MG63 (cell line): Measurements from ENCODE around the gene OCIAD2. TPM values are rescaled to one million over a fixed set of nuclear protein-coding genes. Genes with fewer than 3 reads are reported as not detected.
"Not testable (repeated sequence)": the region's sequence is repeated elsewhere in the genome, so short reads cannot be mapped to it uniquely, and the experiment has no call there.

ENCODE experiments used
- DNase-seq: peaks from one replicate; pipeline ENCODE4 v3.0.0-alpha.2; 2020
- H3K27me3 ChIP-seq: fragments of 250-450 bp; sonication (Bioruptor Pico); 2 replicates; pipeline ENCODE4 v1.5.1; 2020; ENCODE audit warnings: mild to moderate bottlenecking, moderate library complexity
- H3K36me3 ChIP-seq: fragments of 250-450 bp; sonication (Bioruptor Pico); 2 replicates; pipeline ENCODE4 v1.5.1; 2020; ENCODE audit warnings: mild to moderate bottlenecking, moderate library complexity
- H3K4me3 ChIP-seq: fragments of 250-450 bp; sonication (Bioruptor Pico); 2 replicates; pipeline ENCODE4 v1.5.1; 2020; ENCODE audit warnings: mild to moderate bottlenecking, moderate library complexity
- H3K9me3 ChIP-seq: fragments of 250-450 bp; sonication (Bioruptor Pico); 2 replicates; pipeline ENCODE4 v1.5.1; 2020; ENCODE audit warnings: mild to moderate bottlenecking, moderate library complexity
- total RNA-seq: library from RNA; depleted of rRNA; stranded (reverse); fragments of >200 nt; shearing (Covaris generic); gene quantifications from 2 replicates; pipeline ENCODE4 v1.2.3, GENCODE V29; 2014; ENCODE audit warnings: low replicate concordance

OCIAD2 gene
- total RNA-seq, 1 experiment from 2014 or later, result not detected

- not testable (repeated sequence) for H3K9me3 ChIP-seq, H3K27me3 ChIP-seq, H3K36me3 ChIP-seq, DNase-seq, H3K4me3 ChIP-seq
Observed at GRCh38 chr4:48881646-48882045, 24.9 kb downstream of the OCIAD2 start.

- no peak for DNase-seq
Observed at GRCh38 chr4:48879561-48880442, 26.8 kb downstream of the OCIAD2 start.

GRCh38 chr4:48877827-48878535, 28.6 kb downstream of the OCIAD2 start:
- H3K9me3 ChIP-seq, result no peaks in the 10 kb centered on the region
- H3K4me3 ChIP-seq, result no peak overlapping the region
- no peak for DNase-seq
- H3K27me3 ChIP-seq, result no peaks in the 10 kb centered on the region
- no peaks in the 10 kb centered on the region for H3K36me3 ChIP-seq

More at GRCh38 chr4:48879561-48880442, 26.8 kb downstream of the OCIAD2 start:
- Histone ChIP-seq H3K27me3 (no peaks in the 10 kb centered on the region), H3K36me3 (no peaks in the 10 kb centered on the region), H3K4me3 (no peak overlapping the region), H3K9me3 (no peaks in the 10 kb centered on the region)

- not testable (repeated sequence) for H3K9me3 ChIP-seq, H3K36me3 ChIP-seq, DNase-seq, H3K27me3 ChIP-seq, H3K4me3 ChIP-seq
Observed at GRCh38 chr4:48864696-48865095, 41.9 kb downstream of the OCIAD2 start.

- H3K4me3 ChIP-seq, result no peak overlapping the region
- no peaks in the 10 kb centered on the region for H3K9me3 ChIP-seq
- H3K36me3 ChIP-seq, result peaks cover 13% of the 10 kb centered on the region
- DNase-seq, result no peak
- no peaks in the 10 kb centered on the region for H3K27me3 ChIP-seq
Observed at GRCh38 chr4:48863728-48864127, 42.8 kb downstream of the OCIAD2 start.

GRCh38 chr4:48862661-48863060, 43.9 kb downstream of the OCIAD2 start:
- Histone ChIP-seq H3K9me3 (no peaks in the 10 kb centered on the region), H3K27me3 (no peaks in the 10 kb centered on the region), H3K36me3 (peaks cover 15% of the 10 kb centered on the region), H3K4me3 (no peak overlapping the region)
- DNase-seq, result no peak

GRCh38 chr4:48862038-48862437, 44.5 kb downstream of the OCIAD2 start:
- DNase-seq, result no peak

GRCh38 chr4:48858130-48858529, 48.4 kb downstream of the OCIAD2 start:
- Histone ChIP-seq H3K4me3 (no peak overlapping the region), H3K36me3 (peaks cover 22% of the 10 kb centered on the region), H3K9me3 (no peaks in the 10 kb centered on the region), H3K27me3 (no peaks in the 10 kb centered on the region)
- no peak for DNase-seq

More at GRCh38 chr4:48862038-48862437, 44.5 kb downstream of the OCIAD2 start:
- Histone ChIP-seq H3K4me3 (no peak overlapping the region), H3K27me3 (no peaks in the 10 kb centered on the region), H3K36me3 (peaks cover 18% of the 10 kb centered on the region), H3K9me3 (no peaks in the 10 kb centered on the region)

GRCh38 chr4:48854982-48855381, 51.6 kb downstream of the OCIAD2 start:
- Histone ChIP-seq H3K9me3 (no peaks in the 10 kb centered on the region), H3K36me3 (peaks cover 25% of the 10 kb centered on the region), H3K4me3 (no peak overlapping the region), H3K27me3 (no peaks in the 10 kb centered on the region)
- no peak for DNase-seq

- no peaks in the 10 kb centered on the region for H3K9me3 ChIP-seq
- H3K36me3 ChIP-seq, result peaks cover 28% of the 10 kb centered on the region
- H3K27me3 ChIP-seq, result no peaks in the 10 kb centered on the region
- H3K4me3 ChIP-seq, result no peak overlapping the region
- DNase-seq, result no peak
Observed at GRCh38 chr4:48854395-48854683, 52.2 kb downstream of the OCIAD2 start.

- peaks cover 24% of the 10 kb centered on the region for H3K36me3 ChIP-seq
- H3K9me3 ChIP-seq, result no peaks in the 10 kb centered on the region
- H3K27me3 ChIP-seq, result no peaks in the 10 kb centered on the region
- H3K4me3 ChIP-seq, result no peak overlapping the region
- no peak for DNase-seq
Observed at GRCh38 chr4:48853604-48854394, 52.8 kb downstream of the OCIAD2 start.

- Histone ChIP-seq H3K4me3 (no peak overlapping the region), H3K36me3 (peaks cover 32% of the 10 kb centered on the region), H3K9me3 (no peaks in the 10 kb centered on the region), H3K27me3 (no peaks in the 10 kb centered on the region)
- no peak for DNase-seq
Observed at GRCh38 chr4:48851651-48852050, 54.9 kb downstream of the OCIAD2 start.

- not testable (repeated sequence) for DNase-seq, H3K27me3 ChIP-seq, H3K9me3 ChIP-seq, H3K4me3 ChIP-seq
- H3K36me3 ChIP-seq, result peaks cover 37% of the 10 kb centered on the region
Observed at GRCh38 chr4:48848799-48849198, 57.8 kb downstream of the OCIAD2 start.

GRCh38 chr4:48844843-48845242, 61.7 kb downstream of the OCIAD2 start:
- no peak overlapping the region for H3K4me3 ChIP-seq
- no peaks in the 10 kb centered on the region for H3K27me3 ChIP-seq
- DNase-seq, result no peak
- H3K36me3 ChIP-seq, result peaks cover 32% of the 10 kb centered on the region
- no peaks in the 10 kb centered on the region for H3K9me3 ChIP-seq

- Histone ChIP-seq H3K27me3 (no peaks in the 10 kb centered on the region), H3K9me3 (no peaks in the 10 kb centered on the region), H3K4me3 (no peak overlapping the region), H3K36me3 (peaks cover 22% of the 10 kb centered on the region)
- no peak for DNase-seq
Observed at GRCh38 chr4:48841045-48841827, 65.3 kb downstream of the OCIAD2 start.

GRCh38 chr4:48836658-48837057, 69.9 kb downstream of the OCIAD2 start:
- no peak for DNase-seq
- Histone ChIP-seq H3K27me3 (no peaks in the 10 kb centered on the region), H3K4me3 (no peak overlapping the region), H3K9me3 (no peaks in the 10 kb centered on the region), H3K36me3 (peaks cover 39% of the 10 kb centered on the region)
